Fibroblast of skin of right quadriceps (primary cell): Measurements from ENCODE around the gene PRAC1.

Experiments used
- DNase-seq: peaks from one replicate; pipeline ENCODE4 v3.0.0-alpha.2; 2013

PRAC1 gene

GRCh38 chr17:48722201-48722907 is at the start of gene PRAC1:
Gene PRAC1, minus strand, starts transcription at chr17:48722518. Its CDS starts 126 bp downstream, at chr17:48722392.
- DNase-seq: no peak

GRCh38 chr17:48770954-48771353 is 48.6 kb upstream of the PRAC1 start:
- DNase-seq: no peak

DNA sequence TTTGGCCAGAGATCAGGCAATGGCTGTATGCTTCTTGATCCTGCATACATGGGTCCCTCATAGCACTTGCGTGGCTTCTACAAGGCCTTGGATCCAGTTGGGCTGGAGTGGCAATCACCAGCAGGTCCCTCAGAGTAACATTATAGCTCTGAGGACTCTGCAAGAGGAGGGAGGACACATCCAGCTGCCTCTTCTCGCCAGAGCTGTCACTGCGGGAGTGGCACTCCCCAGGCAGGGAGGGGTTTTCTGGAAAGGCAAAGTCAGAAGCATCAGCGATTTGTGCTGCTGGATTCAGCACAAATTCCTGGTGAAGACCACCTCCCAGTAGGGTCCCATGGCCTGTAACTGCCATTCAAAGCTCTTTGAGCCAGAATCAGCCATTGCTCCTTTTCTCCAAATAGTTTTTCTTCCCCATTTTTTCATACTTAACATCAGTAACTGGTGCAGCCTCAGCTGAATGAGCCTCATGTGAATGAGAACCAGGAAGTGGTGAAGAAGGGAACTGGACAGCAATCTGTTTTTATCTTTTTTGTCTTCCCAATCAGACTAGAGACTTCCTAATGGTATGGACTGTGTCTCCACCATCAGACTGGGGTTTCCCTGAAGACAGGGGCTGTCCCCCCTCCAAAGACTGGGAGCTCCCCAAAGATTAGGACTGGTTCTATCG is 46.8 kb upstream of the PRAC1 start:
- DNase-seq: no peak

DNA sequence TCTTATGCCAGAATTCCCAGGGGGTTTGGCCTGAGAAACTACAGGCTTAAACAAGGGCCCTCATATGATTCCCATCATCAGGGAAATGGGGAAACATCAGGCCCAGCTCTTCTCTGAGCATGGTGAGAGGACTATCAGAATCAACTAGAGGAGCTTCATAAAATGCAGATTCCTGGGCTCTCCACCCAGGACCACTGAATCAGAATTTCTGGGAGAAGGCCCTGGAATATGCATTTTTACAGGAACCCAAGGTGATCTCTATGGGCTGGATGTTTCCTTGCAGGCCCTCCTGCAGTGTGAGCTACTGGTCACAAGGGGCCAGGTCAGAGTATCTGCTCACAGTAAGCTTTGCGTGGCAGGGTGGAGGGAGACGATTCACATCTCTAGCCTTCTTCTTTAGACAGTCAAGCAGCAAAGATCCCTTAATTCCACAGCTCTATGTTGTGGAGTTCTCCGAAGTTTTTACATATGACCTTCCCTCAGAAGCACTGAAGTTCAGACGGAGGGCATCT is 45.0 kb upstream of the PRAC1 start:
- DNase-seq: no peak

DNA sequence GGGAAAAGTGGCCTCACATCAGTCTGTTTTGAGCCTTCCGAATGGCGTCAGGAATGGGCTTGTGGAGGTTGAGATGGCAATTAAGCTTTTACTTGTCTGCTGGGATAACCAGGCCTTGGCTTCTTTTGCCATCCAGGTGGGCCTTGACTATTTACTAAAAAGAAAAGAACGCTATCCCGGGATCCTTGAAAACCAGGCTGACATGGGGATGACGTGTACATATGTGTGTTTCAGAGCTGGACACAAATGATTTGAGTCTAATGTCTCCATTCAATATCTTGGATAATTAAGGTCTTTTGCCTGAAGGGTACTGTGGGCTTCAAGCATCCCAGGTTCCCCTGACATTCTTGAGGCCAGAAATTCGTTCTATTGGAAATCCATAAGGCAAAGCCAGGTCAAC is 38.8 kb upstream of the PRAC1 start:
- DNase-seq: no peak

GRCh38 chr17:48760411-48760810 is 38.1 kb upstream of the PRAC1 start:
- no peak for DNase-seq

- no peak for DNase-seq
Measured at GRCh38 chr17:48759288-48759687, 37.0 kb upstream of the PRAC1 start.

DNA sequence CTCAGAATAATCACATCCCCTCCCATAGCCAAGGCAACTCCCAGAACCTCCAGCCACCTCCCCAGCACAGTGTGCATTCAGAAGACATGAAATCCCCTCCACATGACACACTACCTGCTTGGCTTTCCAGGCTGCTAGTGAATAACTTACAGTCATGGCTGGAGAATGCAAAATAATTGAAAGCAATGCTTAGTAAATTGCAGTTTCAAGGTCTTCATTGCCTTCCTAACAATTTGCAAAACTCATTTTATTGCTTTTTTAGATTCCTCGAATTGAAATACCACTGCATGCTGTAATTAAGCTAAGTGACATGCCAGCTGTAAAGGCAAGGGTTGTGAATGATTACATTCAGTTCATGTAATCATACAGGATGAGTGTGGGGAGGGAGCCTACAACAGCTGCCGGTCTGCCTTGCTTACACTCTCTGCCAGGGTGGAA is 35.2 kb upstream of the PRAC1 start:
- peak; percentile 25 for DNase-seq

GRCh38 chr17:48756830-48757251 is 34.5 kb upstream of the PRAC1 start:
- no peak for DNase-seq

DNA sequence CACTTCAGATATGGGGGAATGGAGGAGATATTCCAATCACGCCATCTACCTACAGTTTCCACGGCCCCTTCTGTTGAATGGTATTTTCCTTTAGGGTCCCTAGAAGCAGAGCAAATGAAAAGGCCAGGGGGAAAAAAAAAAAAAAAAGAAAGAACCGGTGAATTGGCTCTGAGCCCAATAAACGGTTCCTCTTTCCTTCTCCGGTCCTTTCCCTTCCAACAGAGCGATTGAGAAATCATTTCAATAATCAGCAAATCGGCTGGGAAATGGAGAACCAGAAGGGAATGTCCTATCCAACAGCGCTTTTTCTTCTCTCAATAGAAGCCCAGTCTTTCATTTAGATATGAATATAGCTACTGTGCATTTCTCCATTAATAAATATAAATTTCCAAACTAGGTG is 33.0 kb upstream of the PRAC1 start:
- DNase-seq: no peak

DNA sequence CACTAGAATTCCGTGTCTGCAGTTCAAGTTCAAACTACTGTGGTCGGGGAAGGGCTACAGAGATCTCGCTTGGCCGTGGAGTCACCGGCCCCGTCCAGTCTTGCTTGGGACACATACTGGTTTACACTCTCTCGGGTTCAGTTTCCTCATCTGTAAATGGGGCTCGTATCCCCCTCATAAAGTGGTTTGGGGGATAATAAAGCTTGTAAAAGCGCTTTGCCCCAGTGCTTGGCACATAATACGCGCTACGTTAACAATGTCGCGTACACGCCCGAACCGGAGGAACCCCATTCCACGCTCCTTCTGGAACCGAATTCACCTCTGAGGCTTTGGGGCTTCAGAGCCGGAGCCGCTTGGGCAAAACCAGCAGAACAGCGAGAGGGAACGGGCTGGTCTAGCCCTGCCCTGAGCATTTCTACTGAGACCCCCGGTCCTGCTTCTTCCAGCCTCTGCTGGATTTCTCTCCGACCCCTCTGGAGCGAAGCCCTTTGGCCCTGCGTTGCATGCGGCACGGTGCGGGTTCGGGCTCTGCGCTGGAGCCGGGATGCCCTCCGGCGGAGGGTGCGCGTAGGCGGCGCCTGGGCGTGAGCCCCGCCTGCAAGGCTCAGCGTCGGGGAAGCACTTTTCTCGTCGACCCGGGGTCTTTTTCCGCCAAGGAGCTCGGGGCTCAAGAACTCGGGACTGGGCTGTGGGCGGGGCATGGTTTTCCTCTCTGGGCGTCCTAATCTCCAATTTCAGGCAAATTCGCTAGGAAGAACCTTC is 32.4 kb upstream of the PRAC1 start:
- no peak for DNase-seq

DNA sequence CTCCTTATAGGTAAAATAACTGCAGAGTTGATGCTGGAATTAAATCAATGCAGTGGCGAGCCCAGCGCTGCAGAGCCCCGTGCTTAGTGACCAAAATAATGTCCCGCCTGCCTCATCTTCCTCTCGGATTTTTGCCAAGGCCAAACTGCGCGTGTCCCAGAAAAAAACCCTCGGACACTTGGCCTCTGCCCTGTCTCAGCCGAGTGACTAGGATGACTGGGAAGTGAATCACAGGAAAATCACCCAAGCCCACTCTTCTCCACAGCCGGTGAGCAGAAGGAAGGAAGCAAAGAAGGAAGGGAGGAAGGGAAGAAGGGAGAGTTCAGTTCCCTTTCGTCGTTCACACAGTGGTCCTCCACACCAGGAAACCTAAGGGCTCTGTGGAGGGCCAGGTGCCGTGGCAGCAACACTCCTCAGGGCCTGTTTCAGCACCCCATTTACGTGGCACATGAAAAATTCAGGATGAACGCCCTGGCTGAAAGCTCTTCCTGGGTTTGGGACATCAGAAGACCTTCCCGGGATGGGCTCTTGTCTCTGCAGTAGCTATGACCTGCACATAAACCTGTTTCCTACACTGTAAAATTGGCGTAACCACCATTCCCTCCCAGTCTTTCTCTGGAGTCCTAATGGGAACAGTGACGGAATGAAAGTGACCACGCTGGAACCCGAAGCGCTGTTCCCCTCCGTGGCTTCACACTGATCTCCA is 31.6 kb upstream of the PRAC1 start:
- DNase-seq: no peak

DNA sequence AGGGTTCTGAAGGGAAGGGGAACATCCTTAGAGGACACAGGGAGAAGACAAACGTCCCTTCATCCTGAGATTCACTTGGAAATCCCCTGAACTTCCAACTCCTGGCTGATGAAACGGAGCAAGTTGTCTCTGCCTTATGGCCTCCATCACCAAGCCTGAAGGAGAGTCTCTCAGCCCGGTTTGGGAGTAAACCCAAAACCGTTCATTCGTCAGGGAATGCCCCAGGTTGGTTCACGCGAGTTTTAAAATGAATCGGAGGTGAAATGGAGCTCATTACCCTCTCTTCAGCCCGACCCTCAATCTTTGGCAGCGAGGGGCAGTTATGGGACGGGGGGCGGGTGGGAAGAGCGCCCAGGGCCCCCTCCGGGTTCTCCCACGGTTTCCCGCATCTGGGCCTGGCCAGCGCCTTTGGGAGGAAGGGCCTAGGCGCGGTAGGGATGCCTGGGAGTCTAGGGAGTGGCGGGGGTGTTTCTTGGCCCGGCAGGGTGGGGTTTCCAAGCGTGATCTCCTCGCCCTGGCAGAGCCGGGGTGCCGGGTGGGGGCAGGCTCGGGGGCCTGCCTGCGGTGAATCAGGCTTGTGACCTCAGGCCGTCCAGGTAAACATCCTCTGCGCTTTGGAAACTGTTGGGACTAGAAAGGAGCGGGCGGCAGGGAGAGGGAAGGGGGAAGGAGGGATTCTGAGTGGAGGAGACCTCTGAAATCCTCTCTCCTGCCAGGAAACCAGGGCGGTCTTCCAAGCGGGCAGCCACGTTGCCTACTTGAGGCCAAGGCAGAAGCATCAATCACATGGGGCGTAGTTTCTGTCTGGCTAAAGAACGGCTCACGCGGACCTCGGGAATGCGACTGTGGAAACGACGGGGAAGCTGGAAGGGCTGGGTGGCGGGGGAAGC is 30.3 kb upstream of the PRAC1 start:
- no peak for DNase-seq

GRCh38 chr17:48751733-48752398 is 29.5 kb upstream of the PRAC1 start:
- DNase-seq: no peak

- no peak for DNase-seq
Measured at GRCh38 chr17:48751172-48751571, 28.9 kb upstream of the PRAC1 start.

DNA sequence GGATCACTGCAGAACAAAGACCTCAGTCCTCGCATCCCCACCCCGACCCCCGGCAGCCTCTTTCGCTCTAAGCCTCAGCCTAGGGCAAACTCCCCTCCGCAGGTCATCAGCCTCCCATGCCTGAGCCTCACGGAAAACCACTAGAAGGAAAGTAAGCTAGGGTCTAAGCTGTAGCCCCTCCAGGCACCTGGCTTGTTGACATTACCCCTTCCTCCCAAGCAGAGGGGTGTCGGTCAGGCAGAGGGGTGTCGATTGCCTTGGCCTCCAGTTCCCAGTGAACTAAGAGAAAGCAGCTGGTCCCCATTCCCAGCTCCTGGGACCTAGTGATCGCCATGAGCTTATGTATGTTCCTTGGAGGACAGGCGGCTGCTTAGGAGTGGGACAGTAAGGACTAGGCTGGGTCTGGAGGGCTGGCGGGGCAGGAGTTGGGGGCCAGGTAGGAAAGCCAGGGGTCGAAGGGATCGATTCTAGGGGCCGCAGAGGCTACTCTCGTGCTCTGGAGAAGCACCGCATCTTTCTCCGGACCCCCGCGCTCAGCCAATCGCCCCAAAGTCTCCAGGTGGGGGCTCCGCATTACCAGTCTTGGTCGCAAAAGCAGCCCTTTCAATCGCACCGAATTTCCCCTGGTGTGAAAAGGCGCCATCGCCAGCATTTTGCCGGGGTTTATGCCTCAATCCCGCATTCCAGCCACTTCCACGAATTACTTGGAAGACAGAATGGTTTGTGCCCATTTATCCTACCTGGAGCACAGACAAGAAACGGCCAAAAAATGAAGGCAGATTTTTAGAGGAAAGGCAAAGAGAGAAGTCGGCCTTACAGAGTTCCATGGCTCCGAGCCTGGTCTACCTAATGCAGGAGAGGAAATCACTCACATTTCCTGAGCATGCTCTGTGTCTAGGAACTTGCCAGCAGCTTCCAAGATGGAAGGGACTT is 27.6 kb upstream of the PRAC1 start:
- DNase-seq: no peak

DNA sequence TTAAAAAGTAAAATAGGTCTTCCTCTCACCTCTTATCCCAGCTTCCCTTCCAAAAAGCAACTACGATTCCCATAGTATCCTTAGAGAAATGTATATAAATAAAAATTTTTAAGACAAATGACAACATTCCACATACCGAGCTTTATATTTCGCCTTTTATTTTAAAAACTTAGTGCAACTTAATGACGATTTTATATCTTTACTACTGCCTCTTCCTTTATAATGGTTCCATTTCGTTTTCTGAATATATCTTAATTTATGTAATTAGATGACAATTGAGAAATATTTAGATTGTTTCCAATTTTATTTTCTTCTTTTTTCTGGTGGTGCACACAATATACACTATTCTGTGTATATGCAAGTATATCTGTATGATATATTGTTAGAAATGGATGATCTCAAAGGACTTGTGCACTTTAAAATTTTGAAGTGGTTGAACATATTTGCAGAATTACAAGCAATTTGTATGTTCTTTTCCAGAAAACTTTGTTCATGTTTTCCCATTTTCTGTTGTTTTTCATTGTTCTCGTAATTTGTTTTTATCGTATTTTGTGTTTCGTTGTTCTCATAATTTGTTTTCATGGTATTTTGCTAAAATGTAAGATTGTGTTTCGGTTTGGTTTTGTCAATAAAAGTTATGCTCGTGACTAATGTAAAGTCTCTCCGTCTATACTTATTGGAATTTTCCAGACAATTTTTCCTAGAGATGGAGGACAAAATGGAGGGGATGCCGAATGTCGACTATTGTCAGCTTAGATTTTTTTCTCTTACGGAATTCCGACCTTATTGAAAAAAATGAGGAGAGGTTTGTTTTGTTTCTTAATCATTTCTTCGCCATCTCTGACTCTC is 26.6 kb upstream of the PRAC1 start:
- no peak for DNase-seq

DNA sequence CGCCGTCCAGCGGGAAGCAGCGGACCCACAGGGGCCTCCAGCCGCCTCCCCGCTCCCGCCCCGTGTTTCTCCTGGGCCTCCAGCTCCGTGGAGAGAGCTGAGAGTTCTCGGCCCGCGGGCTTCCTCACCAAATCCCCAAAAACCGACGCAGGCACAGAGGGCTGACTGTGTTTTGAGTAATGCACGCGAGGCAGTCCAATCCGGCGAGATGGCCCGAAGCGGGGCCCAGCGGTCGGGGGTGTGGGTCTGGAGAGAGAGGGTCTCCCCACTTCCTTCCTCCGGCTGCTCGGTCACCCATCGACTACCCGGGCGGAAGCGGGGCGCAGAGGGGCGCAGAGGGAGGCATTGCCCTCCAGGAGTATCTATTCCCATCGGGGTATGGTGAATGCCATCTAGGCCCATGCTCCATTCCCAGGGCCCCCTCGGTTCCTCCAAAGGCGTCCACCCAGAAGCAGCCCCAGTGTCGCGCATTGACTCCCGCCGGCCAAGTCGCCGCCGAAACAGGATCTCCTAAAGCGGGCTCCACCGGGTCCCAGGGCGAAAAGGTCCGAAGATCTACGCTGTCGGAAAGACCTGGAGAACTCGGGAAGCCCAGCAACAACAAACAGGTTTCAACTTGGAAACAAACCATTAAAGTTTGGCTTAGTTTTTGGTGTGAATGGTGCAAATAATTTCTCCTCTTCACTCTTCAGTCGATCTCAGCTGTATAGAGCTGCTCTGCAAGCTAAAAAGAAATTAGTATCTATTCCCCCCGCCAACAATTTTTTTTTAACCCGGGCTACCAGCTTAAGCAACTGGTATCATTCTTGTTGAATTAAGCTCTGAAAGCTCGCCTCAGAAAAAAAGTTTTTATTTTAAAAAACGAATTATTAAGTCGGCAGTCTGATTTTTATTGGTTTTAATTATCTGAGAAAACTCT is 25.4 kb upstream of the PRAC1 start:
- no peak for DNase-seq
